Measurements from ENCODE around the gene SMIM14. TPM values are rescaled to one million over a fixed set of nuclear protein-coding genes. Genes with fewer than 3 reads are reported as not detected.

SMIM14 gene
- total RNA-seq, 1 donor from 2014 or later: 15.7 TPM

- Histone ChIP-seq H3K9me3 (ENCODE audit: control insufficient read depth in 3 of 3, low read length in 3 of 3) (peaks cover 0 to 2% (median 0%) of the 10 kb centered on the region in 3 donors), H3K36me3 (ENCODE audit: control insufficient read depth in 3 of 3, insufficient read depth in 3 of 3, low read length in 3 of 3) (peaks cover 0 to 4% (median 4%) of the 10 kb centered on the region in 3 donors), H3K4me3 (ENCODE audit: low read length in 3 of 3) (no peak overlapping the region), H3K9ac (ENCODE audit: low read depth in 1 of 3, low read length in 3 of 3) (no peak overlapping the region), H3K27ac (ENCODE audit: low read depth, low read length) (no peak overlapping the region), H3K4me1 (ENCODE audit: control insufficient read depth in 3 of 3, insufficient read depth in 3 of 3, low read length in 3 of 3) (peaks cover 0 to 5% (median 4%) of the 10 kb centered on the region in 3 donors), H3K27me3 (ENCODE audit: control insufficient read depth in 3 of 3, insufficient read depth in 3 of 3, low read length in 3 of 3) (no peaks in the 10 kb centered on the region)
These were observed 29.2 kb downstream of the SMIM14 start for GRCh38 chr4:39609454-39609931.

DNA sequence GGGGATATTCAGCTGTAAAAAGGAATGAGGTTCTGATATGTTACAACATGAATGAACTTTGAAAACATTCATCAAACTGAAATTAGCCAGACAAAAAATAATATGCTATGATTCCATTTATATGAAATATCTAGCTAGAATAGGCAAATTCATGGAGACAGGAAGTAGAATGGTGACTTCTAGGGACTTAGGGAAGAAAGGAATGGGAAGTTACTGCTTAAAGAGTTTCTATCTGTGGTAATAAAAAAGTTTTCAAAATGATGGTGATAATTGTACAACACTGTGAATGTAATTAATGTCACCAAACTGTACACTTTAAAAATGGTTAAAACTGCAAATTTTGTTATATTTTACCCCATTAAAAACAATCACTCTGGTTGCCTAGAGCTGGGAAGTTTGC lies 30.2 kb downstream of the SMIM14 start:
- Histone ChIP-seq H3K9ac (ENCODE audit: low read depth in 1 of 3, low read length in 3 of 3) (no peak overlapping the region), H3K27me3 (ENCODE audit: control insufficient read depth in 3 of 3, insufficient read depth in 3 of 3, low read length in 3 of 3) (no peaks in the 10 kb centered on the region), H3K9me3 (ENCODE audit: control insufficient read depth in 3 of 3, low read length in 3 of 3) (peaks cover 0 to 2% (median 0%) of the 10 kb centered on the region in 3 donors), H3K4me3 (ENCODE audit: low read length in 3 of 3) (no peak overlapping the region), H3K4me1 (ENCODE audit: control insufficient read depth in 3 of 3, insufficient read depth in 3 of 3, low read length in 3 of 3) (peaks cover 0 to 4% (median under 1%) of the 10 kb centered on the region in 3 donors), H3K27ac (ENCODE audit: low read depth, low read length) (no peak overlapping the region), H3K36me3 (ENCODE audit: control insufficient read depth in 3 of 3, insufficient read depth in 3 of 3, low read length in 3 of 3) (peaks cover 5 to 11% (median 10%) of the 10 kb centered on the region in 3 donors)

DNA sequence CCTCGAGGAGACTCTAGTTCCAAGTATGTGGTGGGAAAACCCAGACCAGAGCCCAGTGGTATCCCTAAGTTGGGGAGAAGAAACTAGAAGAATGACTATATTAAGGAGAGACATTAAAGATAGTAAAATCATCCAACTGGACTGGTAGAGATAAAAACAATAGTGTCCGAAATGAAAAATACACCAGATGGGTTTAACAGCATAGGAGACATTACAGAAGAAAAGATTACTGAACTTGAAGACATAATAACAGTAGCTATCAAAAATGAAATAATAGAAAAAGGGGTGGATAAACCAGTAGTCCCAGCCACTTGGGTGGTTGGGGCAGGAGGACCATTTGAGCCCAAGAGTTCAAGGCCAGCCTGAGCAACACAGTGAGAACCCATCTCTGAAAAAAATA lies 31.9 kb downstream of the SMIM14 start:
- peaks cover 5 to 15% (median 10%) of the 10 kb centered on the region in 3 donors for H3K36me3 ChIP-seq (ENCODE audit: control insufficient read depth in 3 of 3, insufficient read depth in 3 of 3, low read length in 3 of 3)
- H3K9ac ChIP-seq (ENCODE audit: low read depth in 1 of 3, low read length in 3 of 3): no peak overlapping the region
- H3K9me3 ChIP-seq (ENCODE audit: control insufficient read depth in 3 of 3, low read length in 3 of 3): peaks cover 0 to 2% (median 0%) of the 10 kb centered on the region in 3 donors
- H3K4me3 ChIP-seq (ENCODE audit: low read length in 3 of 3): no peak overlapping the region
- H3K27me3 ChIP-seq (ENCODE audit: control insufficient read depth in 3 of 3, insufficient read depth in 3 of 3, low read length in 3 of 3): no peaks in the 10 kb centered on the region
- H3K27ac ChIP-seq (ENCODE audit: low read depth, low read length): no peak overlapping the region
- no peaks in the 10 kb centered on the region for H3K4me1 ChIP-seq (ENCODE audit: control insufficient read depth in 3 of 3, insufficient read depth in 3 of 3, low read length in 3 of 3)

DNA sequence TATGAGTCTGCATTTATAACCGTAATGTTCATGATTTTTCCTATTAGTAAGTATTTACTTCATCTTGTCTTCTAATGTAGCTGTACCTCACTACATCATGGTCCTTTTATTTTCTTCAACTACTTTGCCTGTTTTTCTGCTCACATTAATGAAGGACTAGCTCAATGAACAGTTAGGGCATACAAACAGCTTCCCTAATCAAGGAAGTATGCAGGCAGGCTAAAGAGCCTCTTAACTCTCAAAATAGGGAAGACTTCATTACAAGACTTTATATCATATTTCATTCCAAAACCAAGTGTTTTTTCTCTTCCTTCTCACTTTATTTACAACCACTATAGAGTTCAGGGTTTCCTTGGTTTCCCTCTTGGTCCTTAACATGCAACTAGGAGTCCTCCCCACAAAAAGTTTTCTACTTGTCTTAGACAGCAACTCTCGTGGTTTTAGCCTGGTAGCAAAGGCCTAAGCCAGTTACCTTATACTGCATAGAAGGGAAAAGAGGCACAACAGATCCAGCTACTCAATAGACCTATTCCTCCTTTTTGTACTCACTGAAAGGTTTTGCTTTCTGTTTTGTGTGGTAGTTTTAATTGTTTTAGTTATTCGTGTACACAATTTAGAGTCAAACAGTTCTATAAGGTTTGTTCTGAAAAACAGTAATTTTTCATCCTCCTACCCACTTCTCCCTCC lies 40.8 kb downstream of the SMIM14 start:
- Histone ChIP-seq H3K27me3 (ENCODE audit: control insufficient read depth in 3 of 3, insufficient read depth in 3 of 3, low read length in 3 of 3) (no peaks in the 10 kb centered on the region), H3K27ac (ENCODE audit: low read depth, low read length) (no peak overlapping the region), H3K36me3 (ENCODE audit: control insufficient read depth in 3 of 3, insufficient read depth in 3 of 3, low read length in 3 of 3) (peaks cover 0 to 7% (median 4%) of the 10 kb centered on the region in 3 donors), H3K4me1 (ENCODE audit: control insufficient read depth in 3 of 3, insufficient read depth in 3 of 3, low read length in 3 of 3) (no peaks in the 10 kb centered on the region), H3K9me3 (ENCODE audit: control insufficient read depth in 3 of 3, low read length in 3 of 3) (no peaks in the 10 kb centered on the region), H3K9ac (ENCODE audit: low read depth in 1 of 3, low read length in 3 of 3) (no peak overlapping the region), H3K4me3 (ENCODE audit: low read length in 3 of 3) (no peak overlapping the region)

- no peak overlapping the region for H3K9ac ChIP-seq (ENCODE audit: low read depth in 1 of 3, low read length in 3 of 3)
- H3K27me3 ChIP-seq (ENCODE audit: control insufficient read depth in 3 of 3, insufficient read depth in 3 of 3, low read length in 3 of 3): no peaks in the 10 kb centered on the region
- H3K36me3 ChIP-seq (ENCODE audit: control insufficient read depth in 3 of 3, insufficient read depth in 3 of 3, low read length in 3 of 3): peaks cover 0 to 7% (median 0%) of the 10 kb centered on the region in 3 donors
- no peak overlapping the region for H3K4me3 ChIP-seq (ENCODE audit: low read length in 3 of 3)
- H3K4me1 ChIP-seq (ENCODE audit: control insufficient read depth in 3 of 3, insufficient read depth in 3 of 3, low read length in 3 of 3): no peaks in the 10 kb centered on the region
- H3K9me3 ChIP-seq (ENCODE audit: control insufficient read depth in 3 of 3, low read length in 3 of 3): no peaks in the 10 kb centered on the region
- no peak overlapping the region for H3K27ac ChIP-seq (ENCODE audit: low read depth, low read length)
These were observed 41.7 kb downstream of the SMIM14 start for GRCh38 chr4:39596971-39597370.

GRCh38 chr4:39591290-39591689 lies 47.4 kb downstream of the SMIM14 start:
- no peaks in the 10 kb centered on the region for H3K36me3 ChIP-seq (ENCODE audit: control insufficient read depth in 3 of 3, insufficient read depth in 3 of 3, low read length in 3 of 3)
- H3K27ac ChIP-seq (ENCODE audit: low read depth, low read length): no peak overlapping the region
- H3K27me3 ChIP-seq (ENCODE audit: control insufficient read depth in 3 of 3, insufficient read depth in 3 of 3, low read length in 3 of 3): no peaks in the 10 kb centered on the region
- H3K9ac ChIP-seq (ENCODE audit: low read depth in 1 of 3, low read length in 3 of 3): no peak overlapping the region
- H3K4me3 ChIP-seq (ENCODE audit: low read length in 3 of 3): no peak overlapping the region
- H3K9me3 ChIP-seq (ENCODE audit: control insufficient read depth in 3 of 3, low read length in 3 of 3): no peaks in the 10 kb centered on the region
- H3K4me1 ChIP-seq (ENCODE audit: control insufficient read depth in 3 of 3, insufficient read depth in 3 of 3, low read length in 3 of 3): no peaks in the 10 kb centered on the region

GRCh38 chr4:39587881-39588280 lies 50.8 kb downstream of the SMIM14 start:
- Histone ChIP-seq H3K4me3 (ENCODE audit: low read length in 3 of 3) (no peak overlapping the region), H3K9ac (ENCODE audit: low read depth in 1 of 3, low read length in 3 of 3) (no peak overlapping the region), H3K9me3 (ENCODE audit: control insufficient read depth in 3 of 3, low read length in 3 of 3) (no peaks in the 10 kb centered on the region)

GRCh38 chr4:39574946-39575345 lies 63.7 kb downstream of the SMIM14 start:
- Histone ChIP-seq H3K27me3 (ENCODE audit: control insufficient read depth in 3 of 3, insufficient read depth in 3 of 3, low read length in 3 of 3) (no peaks in the 10 kb centered on the region), H3K9me3 (ENCODE audit: control insufficient read depth in 3 of 3, low read length in 3 of 3) (no peaks in the 10 kb centered on the region), H3K4me3 (ENCODE audit: low read length in 3 of 3) (no peak overlapping the region), H3K27ac (ENCODE audit: low read depth, low read length) (no peak overlapping the region), H3K9ac (ENCODE audit: low read depth in 1 of 3, low read length in 3 of 3) (no peak overlapping the region), H3K36me3 (ENCODE audit: control insufficient read depth in 3 of 3, insufficient read depth in 3 of 3, low read length in 3 of 3) (peaks cover 0 to 5% (median 3%) of the 10 kb centered on the region in 3 donors), H3K4me1 (ENCODE audit: control insufficient read depth in 3 of 3, insufficient read depth in 3 of 3, low read length in 3 of 3) (no peaks in the 10 kb centered on the region)

More at GRCh38 chr4:39587881-39588280, 50.8 kb downstream of the SMIM14 start:
- Histone ChIP-seq H3K27ac (ENCODE audit: low read depth, low read length) (no peak overlapping the region), H3K4me1 (ENCODE audit: control insufficient read depth in 3 of 3, insufficient read depth in 3 of 3, low read length in 3 of 3) (no peaks in the 10 kb centered on the region), H3K36me3 (ENCODE audit: control insufficient read depth in 3 of 3, insufficient read depth in 3 of 3, low read length in 3 of 3) (peaks cover 0 to 2% (median 0%) of the 10 kb centered on the region in 3 donors), H3K27me3 (ENCODE audit: control insufficient read depth in 3 of 3, insufficient read depth in 3 of 3, low read length in 3 of 3) (no peaks in the 10 kb centered on the region)

GRCh38 chr4:39571504-39571903 lies 67.2 kb downstream of the SMIM14 start:
- Histone ChIP-seq H3K4me1 (ENCODE audit: control insufficient read depth in 3 of 3, insufficient read depth in 3 of 3, low read length in 3 of 3) (no peaks in the 10 kb centered on the region), H3K4me3 (ENCODE audit: low read length in 3 of 3) (no peak overlapping the region), H3K36me3 (ENCODE audit: control insufficient read depth in 3 of 3, insufficient read depth in 3 of 3, low read length in 3 of 3) (peaks cover 0 to 5% (median 3%) of the 10 kb centered on the region in 3 donors), H3K27me3 (ENCODE audit: control insufficient read depth in 3 of 3, insufficient read depth in 3 of 3, low read length in 3 of 3) (no peaks in the 10 kb centered on the region), H3K9ac (ENCODE audit: low read depth in 1 of 3, low read length in 3 of 3) (no peak overlapping the region), H3K27ac (ENCODE audit: low read depth, low read length) (no peak overlapping the region), H3K9me3 (ENCODE audit: control insufficient read depth in 3 of 3, low read length in 3 of 3) (no peaks in the 10 kb centered on the region)

DNA sequence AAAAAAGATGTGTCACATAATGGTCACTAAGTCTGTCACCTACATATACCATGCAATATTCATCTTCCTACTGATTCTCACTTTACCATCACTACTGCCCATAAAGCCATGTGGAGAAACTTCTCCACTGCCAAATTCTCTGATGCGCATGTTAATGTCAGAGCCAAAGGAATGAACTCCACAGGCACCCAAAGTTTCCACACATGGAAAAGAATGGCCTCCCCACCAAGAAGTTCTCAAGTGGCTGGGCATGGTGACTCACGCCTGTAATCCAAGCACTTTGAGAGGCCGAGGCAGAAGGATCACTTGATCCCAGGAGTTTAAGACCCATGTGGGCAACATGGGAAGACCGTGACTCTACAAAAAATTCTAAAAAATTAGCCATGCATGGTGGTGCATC lies 67.6 kb downstream of the SMIM14 start:
- H3K36me3 ChIP-seq (ENCODE audit: control insufficient read depth in 3 of 3, insufficient read depth in 3 of 3, low read length in 3 of 3): peaks cover under 1 to 5% (median 2%) of the 10 kb centered on the region in 3 donors
- no peak overlapping the region for H3K4me3 ChIP-seq (ENCODE audit: low read length in 3 of 3)
- no peak overlapping the region for H3K27ac ChIP-seq (ENCODE audit: low read depth, low read length)
- H3K9ac ChIP-seq (ENCODE audit: low read depth in 1 of 3, low read length in 3 of 3): no peak overlapping the region
- H3K4me1 ChIP-seq (ENCODE audit: control insufficient read depth in 3 of 3, insufficient read depth in 3 of 3, low read length in 3 of 3): no peaks in the 10 kb centered on the region
- H3K27me3 ChIP-seq (ENCODE audit: control insufficient read depth in 3 of 3, insufficient read depth in 3 of 3, low read length in 3 of 3): no peaks in the 10 kb centered on the region
- H3K9me3 ChIP-seq (ENCODE audit: control insufficient read depth in 3 of 3, low read length in 3 of 3): no peaks in the 10 kb centered on the region
